ENCODE measurements around the gene EN1. TPM values are rescaled to one million over a fixed set of nuclear protein-coding genes. Genes with fewer than 3 reads are reported as not detected.

EN1 gene
- total RNA-seq, 1 experiment from 2014 or later = not detected

GRCh38 chr2:118832791-118833715 is 14.4 kb downstream of the EN1 start:
- H4K20me1 ChIP-seq (ENCODE audit: insufficient read depth) = no peaks in the 10 kb centered on the region
- RAD21 ChIA-PET (ENCODE audit: low non-redundant PET in 1 of 2, low total read pairs in 2 of 2, uncharacterized antibody in 2 of 2, unreplicated experiment in 2 of 2) = no interaction called here
- H3K27me3 ChIP-seq (ENCODE audit: insufficient read depth, low read length) = peaks cover 4% of the 10 kb centered on the region; the same call in 1 of the 2 replicates
- H3K27ac ChIP-seq (ENCODE audit: low read depth, low read length) = no peak overlapping the region
- POLR2A ChIA-PET = no interaction called here
- no peaks in the 10 kb centered on the region for H3K36me3 ChIP-seq (ENCODE audit: control insufficient read depth in 1 of 2, insufficient read depth in 2 of 2, low read length in 2 of 2)
- no peak overlapping the region for H3K9ac ChIP-seq (ENCODE audit: low read length)
- CTCF ChIA-PET = no interaction called here
- no peak for TF ChIP-seq SIN3A (IDR thresholded peaks at IDR 0.05; ENCODE audit: low read depth)
- TF ChIP-seq, protein P1, sequence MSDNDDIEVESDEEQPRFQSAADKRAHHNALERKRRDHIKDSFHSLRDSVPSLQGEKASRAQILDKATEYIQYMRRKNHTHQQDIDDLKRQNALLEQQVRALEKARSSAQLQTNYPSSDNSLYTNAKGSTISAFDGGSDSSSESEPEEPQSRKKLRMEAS (IDR thresholded peaks at IDR 0.05) = no peak
- TF ChIP-seq FOSL1 (IDR thresholded peaks at IDR 0.05; ENCODE audit: low read depth) = no peak
- TF ChIP-seq SRF (IDR thresholded peaks at IDR 0.05; ENCODE audit: low read depth) = no peak
- no peak for TF ChIP-seq ZFX (IDR thresholded peaks at IDR 0.05)
- TF ChIP-seq, protein P2, sequence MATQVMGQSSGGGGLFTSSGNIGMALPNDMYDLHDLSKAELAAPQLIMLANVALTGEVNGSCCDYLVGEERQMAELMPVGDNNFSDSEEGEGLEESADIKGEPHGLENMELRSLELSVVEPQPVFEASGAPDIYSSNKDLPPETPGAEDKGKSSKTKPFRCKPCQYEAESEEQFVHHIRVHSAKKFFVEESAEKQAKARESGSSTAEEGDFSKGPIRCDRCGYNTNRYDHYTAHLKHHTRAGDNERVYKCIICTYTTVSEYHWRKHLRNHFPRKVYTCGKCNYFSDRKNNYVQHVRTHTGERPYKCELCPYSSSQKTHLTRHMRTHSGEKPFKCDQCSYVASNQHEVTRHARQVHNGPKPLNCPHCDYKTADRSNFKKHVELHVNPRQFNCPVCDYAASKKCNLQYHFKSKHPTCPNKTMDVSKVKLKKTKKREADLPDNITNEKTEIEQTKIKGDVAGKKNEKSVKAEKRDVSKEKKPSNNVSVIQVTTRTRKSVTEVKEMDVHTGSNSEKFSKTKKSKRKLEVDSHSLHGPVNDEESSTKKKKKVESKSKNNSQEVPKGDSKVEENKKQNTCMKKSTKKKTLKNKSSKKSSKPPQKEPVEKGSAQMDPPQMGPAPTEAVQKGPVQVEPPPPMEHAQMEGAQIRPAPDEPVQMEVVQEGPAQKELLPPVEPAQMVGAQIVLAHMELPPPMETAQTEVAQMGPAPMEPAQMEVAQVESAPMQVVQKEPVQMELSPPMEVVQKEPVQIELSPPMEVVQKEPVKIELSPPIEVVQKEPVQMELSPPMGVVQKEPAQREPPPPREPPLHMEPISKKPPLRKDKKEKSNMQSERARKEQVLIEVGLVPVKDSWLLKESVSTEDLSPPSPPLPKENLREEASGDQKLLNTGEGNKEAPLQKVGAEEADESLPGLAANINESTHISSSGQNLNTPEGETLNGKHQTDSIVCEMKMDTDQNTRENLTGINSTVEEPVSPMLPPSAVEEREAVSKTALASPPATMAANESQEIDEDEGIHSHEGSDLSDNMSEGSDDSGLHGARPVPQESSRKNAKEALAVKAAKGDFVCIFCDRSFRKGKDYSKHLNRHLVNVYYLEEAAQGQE (IDR thresholded peaks at IDR 0.05; ENCODE audit: low read depth) = no peak
- no peak for TF ChIP-seq EZH2phosphoT487 (IDR thresholded peaks at IDR 0.05; ENCODE audit: borderline replicate concordance)
- TF ChIP-seq JUND (IDR thresholded peaks at IDR 0.05) = no peak
- no peak for TF ChIP-seq POLR2AphosphoS5 (IDR thresholded peaks at IDR 0.05; ENCODE audit: low read depth, low read length)
- TF ChIP-seq TCF7L2 (IDR thresholded peaks at IDR 0.05; ENCODE audit: borderline replicate concordance, extremely low read depth, insufficient read depth, insufficient read length) = no peak
- no peak for TF ChIP-seq CEBPB (IDR thresholded peaks at IDR 0.05; ENCODE audit: low read depth)
- no peak for TF ChIP-seq POLR2A (IDR thresholded peaks at IDR 0.05; ENCODE audit: borderline replicate concordance, extremely low read depth, insufficient read depth, insufficient read length)
- no peak for TF ChIP-seq EGR1 (IDR thresholded peaks at IDR 0.05; ENCODE audit: low read depth)
- TF ChIP-seq YY1 (IDR thresholded peaks at IDR 0.05; ENCODE audit: extremely low read depth, insufficient replicate concordance, low read depth, low read length) = no peak
- BruUV-seq (replicated peaks) = no TSS peak
- intact Hi-C loops (cut with micrococcal nuclease) = no loop called here
- no peaks in the 10 kb centered on the region for H3K9me3 ChIP-seq (ENCODE audit: control insufficient read depth in 1 of 2, insufficient read depth in 1 of 2, low read depth in 1 of 2, low read length in 2 of 2)
- no peaks in the 10 kb centered on the region for H3K79me2 ChIP-seq (ENCODE audit: insufficient read depth, low read length)
- ATAC-seq (no peak), DNase-seq (ENCODE audit: low read depth, low spot score) (no peak)
- H2AFZ ChIP-seq (ENCODE audit: low read depth, low read length, poor library complexity, severe bottlenecking) = no peak overlapping the region
- H3K4me3 ChIP-seq (replicated peaks in 1 of 2; ENCODE audit: low read depth in 1 of 2, low read length in 2 of 2) = no peak overlapping the region
- H3K4me2 ChIP-seq (ENCODE audit: low read length) = no peak overlapping the region
- H3K9me2 ChIP-seq (ENCODE audit: insufficient read depth) = no peaks in the 10 kb centered on the region
- no peaks in the 10 kb centered on the region for H3K4me1 ChIP-seq (ENCODE audit: control insufficient read depth in 1 of 2, insufficient read depth in 2 of 2, low read length in 2 of 2)
